ENCODE data around the gene BARHL1.

Gene BARHL1

GRCh38 chr9:132616725-132617124 lies 34.3 kb downstream of the BARHL1 start:
- no peak for DNase-seq (ENCODE audit: low spot score)

GRCh38 chr9:132622159-132622558 lies 39.8 kb downstream of the BARHL1 start:
- no peak for DNase-seq (ENCODE audit: low spot score)

GRCh38 chr9:132626285-132626684 lies 43.9 kb downstream of the BARHL1 start:
- no peak for DNase-seq (ENCODE audit: low spot score)

GRCh38 chr9:132627106-132627505 lies 44.7 kb downstream of the BARHL1 start:
- DNase-seq (ENCODE audit: low spot score), result no peak

GRCh38 chr9:132627594-132627993 lies 45.2 kb downstream of the BARHL1 start:
- no peak for DNase-seq (ENCODE audit: low spot score)

GRCh38 chr9:132628746-132629145 lies 46.3 kb downstream of the BARHL1 start:
- DNase-seq (ENCODE audit: low spot score), result no peak

- DNase-seq (ENCODE audit: low spot score), result no peak
Observed at GRCh38 chr9:132630116-132630515, 47.7 kb downstream of the BARHL1 start.

- DNase-seq (ENCODE audit: low spot score), result no peak
Observed at GRCh38 chr9:132630811-132631210, 48.4 kb downstream of the BARHL1 start.

GRCh38 chr9:132631280-132631679 lies 48.9 kb downstream of the BARHL1 start:
- no peak for DNase-seq (ENCODE audit: low spot score)

- no peak for DNase-seq (ENCODE audit: low spot score)
Observed at GRCh38 chr9:132631685-132632084, 49.3 kb downstream of the BARHL1 start.

- no peak for DNase-seq (ENCODE audit: low spot score)
Observed at GRCh38 chr9:132632413-132633129, 50.2 kb downstream of the BARHL1 start.

GRCh38 chr9:132634327-132634726 lies 51.9 kb downstream of the BARHL1 start:
- no peak for DNase-seq (ENCODE audit: low spot score)

- no peak for DNase-seq (ENCODE audit: low spot score)
Observed at GRCh38 chr9:132637351-132637750, 54.9 kb downstream of the BARHL1 start.

GRCh38 chr9:132637801-132638200 lies 55.4 kb downstream of the BARHL1 start:
- DNase-seq (ENCODE audit: low spot score), result no peak

GRCh38 chr9:132638240-132638639 lies 55.8 kb downstream of the BARHL1 start:
- DNase-seq (ENCODE audit: low spot score), result no peak

GRCh38 chr9:132639322-132639721 lies 56.9 kb downstream of the BARHL1 start:
- DNase-seq (ENCODE audit: low spot score), result no peak

All from LoVo (cell line).